ENCODE results near the gene SARS2.

GRCh38 chr19:38880882-38881609 lies 49.5 kb downstream of the SARS2 start:
- TF ChIP-seq TEAD4 (CRISPR knock-in tag; IDR thresholded peaks at IDR 0.05) (no peak), CTCF (IDR thresholded peaks at IDR 0.05) (no peak)

Data from WTC11 (cell line).